D721Med (cell line): ENCODE results near the gene LY9.
"Not testable (repeated sequence)": the region's sequence is repeated elsewhere in the genome, so short reads cannot be mapped to it uniquely, and the experiment has no call there.

ENCODE experiments used
- DNase-seq: peaks from one replicate; pipeline ENCODE4 v3.0.0; 2011; ENCODE audit warnings: low spot score; ENCODE audit not compliant: insufficient read length
- FAIRE-seq: peaks from 2 replicates; lab custom pipeline; 2011; peaks lifted over from hg19 to GRCh38; lab: Jason Lieb, UNC
- CTCF ChIP-seq: IDR thresholded peaks from 2 replicates; pipeline ENCODE4 v1.5.1; 2012; ENCODE audit warnings: mild to moderate bottlenecking, control low read depth; ENCODE audit not compliant: insufficient read depth; ENCODE audit errors: missing control alignments

LY9 gene

GRCh38 chr1:160781186-160781766 is 14.7 kb upstream of the LY9 start:
- FAIRE-seq (no peak), DNase-seq (no peak)
- no peak for TF ChIP-seq CTCF

- DNase-seq: no peak
- no peak for FAIRE-seq
- no peak for TF ChIP-seq CTCF
Observed at GRCh38 chr1:160781914-160782689, 13.9 kb upstream of the LY9 start.

GRCh38 chr1:160782988-160783765 is 12.8 kb upstream of the LY9 start:
- FAIRE-seq: not testable (repeated sequence)

GRCh38 chr1:160789051-160789701 is 6.8 kb upstream of the LY9 start:
- no peak for DNase-seq
- no peak for TF ChIP-seq CTCF
- FAIRE-seq: no peak

More at GRCh38 chr1:160782988-160783765, 12.8 kb upstream of the LY9 start:
- not testable (repeated sequence) for DNase-seq

GRCh38 chr1:160789702-160790611 is 6.0 kb upstream of the LY9 start:
- TF ChIP-seq CTCF: no peak
- FAIRE-seq (no peak), DNase-seq (no peak)

GRCh38 chr1:160794376-160794775 is 1.6 kb upstream of the LY9 start:
- TF ChIP-seq CTCF: no peak
- no peak for DNase-seq
- FAIRE-seq: no peak
